ENCODE data around the gene CCDC15.

Gene CCDC15

DNA sequence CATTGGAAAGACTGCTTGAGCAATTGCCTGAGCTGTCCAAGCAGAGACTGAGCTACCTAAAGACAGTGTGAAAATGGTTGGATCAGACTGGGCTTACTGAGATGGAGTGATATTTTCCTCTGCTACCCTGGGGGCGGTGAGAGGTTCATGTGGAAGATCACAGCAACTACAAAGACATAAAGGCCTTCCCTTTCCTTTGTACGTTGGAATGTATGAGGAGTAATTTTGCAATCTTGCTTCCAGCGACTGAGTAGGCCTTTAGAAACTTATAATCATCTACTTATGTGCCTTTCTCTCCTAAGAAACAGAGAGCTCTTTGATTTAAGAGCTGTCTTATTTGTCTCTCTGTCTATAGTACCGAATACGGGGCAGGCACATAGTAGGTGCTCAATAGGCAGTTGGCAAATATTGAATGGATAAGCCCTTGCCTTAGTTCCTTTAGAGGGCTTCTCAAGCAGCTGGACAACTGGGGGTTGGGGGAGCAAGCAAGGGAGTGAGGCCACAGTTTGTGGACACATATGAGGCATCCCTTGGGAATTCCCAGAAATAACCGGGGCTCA, 15.7 kb upstream of the CCDC15 start:
- peaks cover 34% of the 10 kb centered on the region for H3K27me3 Mint-ChIP-seq (ENCODE audit: low read depth, poor library complexity)
- H3K4me1 Mint-ChIP-seq = peaks cover 12% of the 10 kb centered on the region
- H3K4me3 Mint-ChIP-seq = no peak overlapping the region
- DNase-seq = no peak
- no peaks in the 10 kb centered on the region for H3K9me3 Mint-ChIP-seq
- H3K36me3 Mint-ChIP-seq (ENCODE audit: low read depth) = no peaks in the 10 kb centered on the region
- TF ChIP-seq, protein P1, sequence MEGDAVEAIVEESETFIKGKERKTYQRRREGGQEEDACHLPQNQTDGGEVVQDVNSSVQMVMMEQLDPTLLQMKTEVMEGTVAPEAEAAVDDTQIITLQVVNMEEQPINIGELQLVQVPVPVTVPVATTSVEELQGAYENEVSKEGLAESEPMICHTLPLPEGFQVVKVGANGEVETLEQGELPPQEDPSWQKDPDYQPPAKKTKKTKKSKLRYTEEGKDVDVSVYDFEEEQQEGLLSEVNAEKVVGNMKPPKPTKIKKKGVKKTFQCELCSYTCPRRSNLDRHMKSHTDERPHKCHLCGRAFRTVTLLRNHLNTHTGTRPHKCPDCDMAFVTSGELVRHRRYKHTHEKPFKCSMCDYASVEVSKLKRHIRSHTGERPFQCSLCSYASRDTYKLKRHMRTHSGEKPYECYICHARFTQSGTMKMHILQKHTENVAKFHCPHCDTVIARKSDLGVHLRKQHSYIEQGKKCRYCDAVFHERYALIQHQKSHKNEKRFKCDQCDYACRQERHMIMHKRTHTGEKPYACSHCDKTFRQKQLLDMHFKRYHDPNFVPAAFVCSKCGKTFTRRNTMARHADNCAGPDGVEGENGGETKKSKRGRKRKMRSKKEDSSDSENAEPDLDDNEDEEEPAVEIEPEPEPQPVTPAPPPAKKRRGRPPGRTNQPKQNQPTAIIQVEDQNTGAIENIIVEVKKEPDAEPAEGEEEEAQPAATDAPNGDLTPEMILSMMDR (IDR thresholded peaks at IDR 0.05) = no peak
- H3K27ac Mint-ChIP-seq = no peak overlapping the region

DNA sequence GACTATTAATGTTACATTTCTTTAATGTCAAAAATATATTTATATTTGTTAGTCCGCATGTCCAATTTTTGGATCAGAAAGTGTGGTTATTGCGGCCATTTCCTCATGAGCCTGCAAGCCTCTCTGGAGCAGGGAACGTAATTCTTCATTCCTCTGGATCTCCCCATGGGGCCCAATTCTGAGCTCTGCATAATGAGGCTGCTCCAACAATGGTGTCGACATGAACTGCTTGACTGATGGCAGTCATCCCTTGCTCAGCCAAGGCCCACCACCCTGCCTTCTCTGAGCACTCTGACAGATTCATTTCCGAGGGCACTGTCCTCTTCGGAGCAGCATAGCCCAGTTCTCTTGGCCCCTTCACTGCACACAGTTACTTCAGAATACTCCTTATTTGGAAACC, 15.0 kb upstream of the CCDC15 start:
- H3K4me1 Mint-ChIP-seq = peaks cover 15% of the 10 kb centered on the region

DNA sequence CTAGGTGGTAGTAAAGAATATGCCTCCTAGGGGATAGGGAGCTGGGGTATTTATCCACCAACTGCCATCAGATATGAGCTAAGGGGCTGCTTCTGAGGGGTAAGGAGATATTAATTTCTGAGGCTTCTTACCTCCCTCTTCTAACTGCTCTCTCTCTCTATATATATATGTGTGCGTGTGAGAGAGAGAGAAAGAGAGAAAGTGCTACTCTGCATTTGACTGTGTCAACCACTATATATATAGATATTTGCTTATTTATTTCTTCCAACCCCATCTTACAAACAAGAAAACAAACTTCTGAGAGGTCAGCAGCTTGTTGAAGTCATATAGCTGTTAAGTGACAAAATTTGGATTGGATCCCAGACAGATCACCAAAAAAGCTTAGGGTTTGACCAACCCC, 12.3 kb upstream of the CCDC15 start:
- no peak overlapping the region for H3K4me3 Mint-ChIP-seq
- H3K27me3 Mint-ChIP-seq (ENCODE audit: low read depth, poor library complexity) = peaks cover 26% of the 10 kb centered on the region
- DNase-seq = no peak
- TF ChIP-seq, protein P1 (IDR thresholded peaks at IDR 0.05) = no peak
- H3K9me3 Mint-ChIP-seq = no peaks in the 10 kb centered on the region
- no peak overlapping the region for H3K27ac Mint-ChIP-seq
- H3K4me1 Mint-ChIP-seq = peaks cover 11% of the 10 kb centered on the region
- no peaks in the 10 kb centered on the region for H3K36me3 Mint-ChIP-seq (ENCODE audit: low read depth)

More for the DNA sequence above, 15.0 kb upstream of the CCDC15 start:
- TF ChIP-seq, protein P1 (IDR thresholded peaks at IDR 0.05) = no peak
- DNase-seq = no peak
- H3K4me3 Mint-ChIP-seq = no peak overlapping the region
- no peaks in the 10 kb centered on the region for H3K9me3 Mint-ChIP-seq
- no peaks in the 10 kb centered on the region for H3K36me3 Mint-ChIP-seq (ENCODE audit: low read depth)
- H3K27me3 Mint-ChIP-seq (ENCODE audit: low read depth, poor library complexity) = peaks cover 34% of the 10 kb centered on the region
- no peak overlapping the region for H3K27ac Mint-ChIP-seq

DNA sequence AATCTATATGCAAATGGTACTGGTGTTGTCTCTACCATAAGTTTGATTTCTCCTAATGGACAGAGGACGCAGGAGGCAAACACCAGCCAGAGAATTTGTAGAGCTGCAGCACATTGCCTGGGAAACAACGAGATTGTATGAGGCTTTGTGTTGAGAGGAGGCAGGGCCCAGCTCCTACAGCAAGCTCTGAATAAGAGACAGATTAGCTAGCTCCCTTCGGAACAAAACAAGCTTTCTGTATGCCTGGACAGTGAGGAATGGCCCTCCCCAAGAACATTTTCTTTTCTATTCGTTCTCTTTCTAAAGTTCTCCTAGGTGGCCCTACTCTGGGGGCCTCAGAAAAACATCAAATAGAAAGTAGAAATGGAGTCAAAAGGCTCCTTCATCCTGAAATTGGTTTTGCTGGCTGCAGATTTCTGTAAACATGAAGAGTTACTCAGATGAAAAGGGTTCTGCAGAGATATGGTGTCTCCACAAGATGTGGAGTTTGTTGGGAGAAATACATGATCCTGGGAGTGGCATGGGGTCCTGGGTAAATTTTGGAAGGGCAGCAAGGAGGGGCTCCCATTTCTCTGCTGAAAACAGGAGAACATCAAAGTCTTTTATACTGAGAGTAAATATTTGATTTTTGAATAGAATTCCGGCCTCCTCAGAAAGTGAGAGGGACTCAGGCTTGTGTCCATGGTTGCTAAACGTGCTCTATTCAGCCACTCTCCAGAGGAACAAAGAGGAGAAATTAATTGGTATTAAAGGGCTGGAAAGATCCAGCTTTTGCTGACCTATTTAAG, 11.3 kb upstream of the CCDC15 start:
- Mint-ChIP-seq H3K27me3 (ENCODE audit: low read depth, poor library complexity) (peaks cover 23% of the 10 kb centered on the region), H3K4me1 (peaks cover 11% of the 10 kb centered on the region), H3K36me3 (ENCODE audit: low read depth) (no peaks in the 10 kb centered on the region), H3K27ac (no peak overlapping the region), H3K9me3 (peaks cover under 1% of the 10 kb centered on the region), H3K4me3 (no peak overlapping the region)
- DNase-seq = no peak
- TF ChIP-seq, protein P1 (IDR thresholded peaks at IDR 0.05) = no peak

DNA sequence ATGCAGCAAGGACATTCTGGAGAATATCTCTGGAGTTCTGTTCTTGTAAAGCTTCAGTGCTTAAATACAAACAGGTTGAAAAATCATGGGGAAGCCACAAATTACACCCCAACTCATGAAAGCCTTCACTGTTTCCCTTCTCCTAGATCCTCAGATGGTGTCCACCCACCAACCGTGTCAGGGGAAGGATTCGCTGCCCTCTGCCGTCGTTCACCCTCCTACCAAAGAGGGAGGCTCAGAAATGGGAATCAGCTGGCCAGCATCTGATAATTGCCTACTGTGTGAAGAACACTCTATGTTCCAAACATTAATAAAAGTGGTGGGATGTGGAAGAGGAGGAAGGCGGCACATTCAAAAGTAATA, 10.8 kb upstream of the CCDC15 start:
- no peak for DNase-seq
- Mint-ChIP-seq H3K36me3 (ENCODE audit: low read depth) (peaks cover 1% of the 10 kb centered on the region), H3K9me3 (peaks cover 7% of the 10 kb centered on the region), H3K27ac (no peak overlapping the region), H3K27me3 (ENCODE audit: low read depth, poor library complexity) (peaks cover 27% of the 10 kb centered on the region), H3K4me3 (no peak overlapping the region), H3K4me1 (peaks cover 11% of the 10 kb centered on the region)
- TF ChIP-seq, protein P1 (IDR thresholded peaks at IDR 0.05) = no peak

DNA sequence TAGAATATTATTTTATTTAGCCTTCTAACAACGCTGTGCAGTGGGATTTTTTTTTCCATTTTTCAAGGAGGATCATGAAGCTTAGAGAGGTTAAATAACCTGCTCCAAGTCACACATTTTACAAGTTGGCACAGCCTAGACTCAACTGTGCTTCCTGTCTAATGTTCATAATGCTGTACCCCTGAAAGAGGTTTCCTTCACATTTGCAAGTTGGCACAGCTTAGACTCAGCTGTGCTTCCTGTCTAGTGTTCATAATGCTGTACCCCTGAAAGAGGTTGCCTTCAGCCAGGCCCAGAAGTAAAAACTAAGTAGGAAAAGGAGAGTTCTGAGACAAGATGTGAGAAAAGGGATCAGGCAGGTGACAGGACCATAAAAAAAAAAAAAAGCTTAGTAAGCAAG, 10.3 kb upstream of the CCDC15 start:
- DNase-seq = no peak
- H3K9me3 Mint-ChIP-seq = peaks cover 12% of the 10 kb centered on the region
- peaks cover 11% of the 10 kb centered on the region for H3K4me1 Mint-ChIP-seq
- no peak overlapping the region for H3K4me3 Mint-ChIP-seq
- H3K36me3 Mint-ChIP-seq (ENCODE audit: low read depth) = peaks cover 6% of the 10 kb centered on the region
- H3K27me3 Mint-ChIP-seq (ENCODE audit: low read depth, poor library complexity) = peaks cover 25% of the 10 kb centered on the region
- no peak overlapping the region for H3K27ac Mint-ChIP-seq
- TF ChIP-seq, protein P1 (IDR thresholded peaks at IDR 0.05) = no peak
